HEK293T (cell line): ENCODE data around the gene MYO1H.

Source experiments
- ARNT ChIP-seq: fragments of 450-650 bp; IDR thresholded peaks from 2 replicates; pipeline ENCODE4 v1.6.1; 2017; ENCODE audit warnings: mild to moderate bottlenecking
- BHLHE40 ChIP-seq: fragments of 450-650 bp; IDR thresholded peaks from 2 replicates; pipeline ENCODE4 v1.6.1; 2016; ENCODE audit warnings: mild to moderate bottlenecking, moderate library complexity, borderline replicate concordance

GRCh38 chr12:109382031-109382430 lies 34.3 kb downstream of the MYO1H start:
- TF ChIP-seq ARNT = no peak
- TF ChIP-seq BHLHE40 = no peak
